ENCODE results near the gene DLST. TPM values are rescaled to one million over a fixed set of nuclear protein-coding genes. Genes with fewer than 3 reads are reported as not detected.
A peak's percentile ranks its signal among the peaks of the same experiment; 100 is the strongest.

Gene DLST
- total RNA-seq, 1 donor from 2014 or later = 58.0 TPM

DNA sequence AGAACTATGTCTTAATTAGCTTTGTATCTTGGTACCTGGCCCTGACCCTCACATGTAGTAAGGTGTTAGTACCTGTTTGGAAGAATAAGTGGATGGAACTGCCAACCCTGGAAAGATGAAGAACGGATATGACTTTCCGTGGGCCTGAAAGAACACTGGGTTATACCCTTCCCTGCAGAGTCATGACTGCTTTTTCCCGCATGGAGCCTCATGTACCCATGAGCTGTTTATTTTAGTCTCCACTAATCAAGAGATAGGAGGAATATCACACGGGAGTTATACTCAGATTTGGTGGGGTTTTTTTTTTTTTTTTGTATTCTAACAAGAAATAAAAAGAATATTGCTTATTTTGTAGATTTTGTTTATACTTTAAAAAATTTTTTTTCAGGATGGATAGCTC, 15.9 kb downstream of the DLST start:
- no peak for DNase-seq

DNA sequence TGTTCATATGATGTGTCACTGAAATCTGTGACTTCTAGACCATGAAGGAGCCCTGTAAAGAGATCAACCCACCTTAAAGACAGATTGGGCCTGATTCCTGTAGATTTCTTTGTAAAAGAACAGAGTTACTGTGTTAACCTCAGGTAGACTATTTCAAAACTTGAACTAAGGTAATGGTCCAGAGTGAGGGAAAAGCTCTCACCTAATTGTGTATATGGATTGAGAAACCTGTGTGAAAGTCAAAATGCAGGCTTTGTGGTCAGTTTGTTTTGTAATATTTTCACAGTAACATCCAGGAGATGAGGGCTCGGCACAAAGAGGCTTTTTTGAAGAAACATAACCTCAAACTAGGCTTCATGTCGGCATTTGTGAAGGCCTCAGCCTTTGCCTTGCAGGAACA, 16.4 kb downstream of the DLST start:
- DNase-seq = no peak

DNA sequence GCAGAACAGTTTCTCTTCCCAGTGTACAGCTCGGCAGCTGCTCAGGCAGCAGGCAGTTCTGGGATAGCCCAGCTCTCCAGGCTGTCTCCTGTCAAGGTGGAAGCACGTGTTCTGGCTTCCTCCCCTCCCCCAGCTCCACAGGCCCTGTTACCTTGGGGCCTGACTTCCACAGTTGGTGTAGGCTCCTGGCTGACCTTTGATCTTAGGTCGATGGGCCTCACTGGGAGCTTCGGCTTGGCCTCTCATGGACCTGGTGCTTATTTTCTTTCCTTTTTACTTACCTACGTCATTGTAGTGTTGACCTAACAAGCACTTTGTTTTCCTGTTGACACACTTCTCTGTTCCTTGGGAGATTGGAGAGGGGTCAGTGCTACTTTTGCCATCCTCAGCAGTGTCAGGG, 17.0 kb downstream of the DLST start:
- DNase-seq = no peak

GRCh38 chr14:74902941-74903705, 21.4 kb downstream of the DLST start:
- no peak for DNase-seq

DNA sequence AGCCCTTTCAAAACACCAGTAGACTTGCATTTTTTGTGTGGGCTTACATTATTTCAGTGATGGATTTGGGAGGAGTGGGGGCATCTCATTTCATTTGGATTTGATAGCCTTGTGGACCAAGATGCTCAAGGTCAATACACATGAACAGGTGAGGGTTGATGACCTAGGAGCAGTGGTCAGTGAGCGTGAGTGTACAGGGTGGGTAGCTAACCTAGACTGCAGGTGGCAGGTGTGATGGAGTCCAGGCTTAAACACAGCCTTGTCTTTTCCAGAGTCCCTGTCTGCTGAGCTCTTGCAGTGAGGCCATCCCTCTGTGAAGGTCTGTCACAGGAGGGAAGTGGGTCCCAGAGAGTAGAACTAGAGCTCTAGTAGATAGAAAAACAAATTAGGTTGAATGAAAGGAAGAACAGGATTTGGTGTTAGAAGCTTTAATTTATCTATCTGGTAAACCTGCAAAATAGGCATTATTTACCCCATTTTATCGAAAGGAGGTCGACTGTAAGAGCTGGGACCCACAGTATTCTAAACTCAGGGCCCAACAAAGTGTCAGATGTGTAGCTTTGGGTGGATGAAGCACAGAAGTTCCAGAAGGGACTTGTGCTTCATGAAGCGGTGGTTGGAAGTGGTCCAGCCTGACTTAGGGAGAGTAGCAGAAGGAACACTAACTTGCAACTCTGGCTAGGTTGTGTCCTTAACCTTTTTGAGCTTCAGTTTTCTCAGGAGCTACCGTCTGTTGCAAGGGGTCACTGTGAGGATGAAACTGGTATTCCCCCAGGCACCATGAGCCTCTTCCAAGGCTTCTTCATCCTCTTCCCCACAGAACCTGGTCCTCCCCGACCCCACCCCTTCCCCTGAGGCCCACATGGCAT, 23.2 kb downstream of the DLST start:
- DNase-seq = no peak

GRCh38 chr14:74905595-74906142, 24.0 kb downstream of the DLST start:
- DNase-seq = peak; percentile 78

DNA sequence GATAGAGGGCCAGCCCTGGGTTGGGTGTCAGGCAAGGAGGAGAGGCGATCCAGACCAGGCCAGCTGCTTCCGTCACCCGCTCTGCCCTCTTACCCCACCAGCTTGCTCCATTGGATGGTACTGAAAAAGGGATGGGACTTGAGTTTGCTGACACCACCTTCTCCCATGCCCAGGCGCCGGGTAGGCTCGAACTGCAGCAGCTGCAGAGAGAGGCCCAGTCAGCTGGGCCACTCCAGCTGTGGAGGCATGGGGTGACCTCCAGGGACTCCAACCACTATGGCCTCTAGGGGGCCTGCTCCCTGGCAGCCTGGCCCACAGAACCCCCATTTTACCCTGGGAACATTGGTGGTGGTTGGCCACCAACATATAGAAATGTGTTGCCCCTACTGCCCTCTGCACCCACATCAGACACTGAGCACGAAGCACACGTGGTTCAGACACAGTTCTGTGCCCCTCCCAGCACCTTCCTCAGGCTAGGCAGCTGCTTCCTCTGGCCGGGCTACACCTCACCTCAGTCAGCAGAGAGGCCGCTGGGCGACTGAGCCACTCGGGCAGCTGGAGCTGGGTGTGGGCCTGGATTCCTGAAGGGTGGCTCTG, 25.3 kb downstream of the DLST start:
- peak; percentile 44 for DNase-seq

- DNase-seq = peak; percentile 7
Observed at GRCh38 chr14:74907744-74908143, 26.0 kb downstream of the DLST start.

DNA sequence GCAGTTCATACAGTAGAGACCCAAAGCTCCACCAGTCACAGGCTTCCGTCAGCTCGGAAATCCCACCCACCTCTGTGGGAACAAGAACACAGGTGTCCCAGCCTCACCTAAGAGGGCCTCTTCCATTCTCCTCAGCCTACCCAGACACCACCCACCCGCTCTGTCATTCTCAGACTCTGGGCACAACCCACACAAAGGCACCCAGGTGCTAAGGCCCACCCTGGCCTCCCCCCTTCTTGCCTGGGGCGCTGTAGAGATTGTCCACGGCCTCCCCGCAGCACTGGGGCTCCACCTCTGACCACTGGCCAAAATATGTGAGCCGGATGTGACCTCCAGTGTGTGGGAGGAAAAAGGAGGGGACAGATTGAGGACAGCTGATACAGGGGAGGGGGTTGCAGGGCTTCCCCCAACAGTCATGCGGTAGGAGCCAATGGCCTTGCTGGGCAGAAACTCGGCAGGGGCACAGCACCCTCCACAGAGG, 27.2 kb downstream of the DLST start:
- DNase-seq = peak; percentile 35

DNA sequence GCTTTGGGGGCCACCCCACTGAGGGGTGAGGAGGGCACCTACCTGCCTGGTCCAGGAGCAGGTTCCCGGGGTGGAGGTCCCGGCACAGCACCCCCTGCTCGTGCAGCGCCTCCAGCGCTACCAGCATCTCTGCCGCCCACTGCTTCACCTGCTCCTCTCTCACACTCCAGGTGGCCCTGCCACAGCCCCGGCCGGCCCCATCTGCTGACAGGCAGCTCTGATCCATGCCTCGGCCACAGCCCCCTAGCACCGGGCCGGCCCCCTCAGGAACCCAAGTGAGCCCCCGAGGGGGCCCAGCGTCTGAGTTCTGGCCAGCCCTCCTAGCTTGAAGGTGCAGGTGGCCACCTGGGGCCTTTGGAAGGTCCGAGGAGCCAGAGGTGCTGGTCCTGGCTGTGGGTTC, 27.8 kb downstream of the DLST start:
- DNase-seq = no peak

GRCh38 chr14:74909911-74910310, 28.2 kb downstream of the DLST start:
- no peak for DNase-seq

- peak; percentile 14 for DNase-seq
Observed at GRCh38 chr14:74910556-74910955, 28.8 kb downstream of the DLST start.

DNA sequence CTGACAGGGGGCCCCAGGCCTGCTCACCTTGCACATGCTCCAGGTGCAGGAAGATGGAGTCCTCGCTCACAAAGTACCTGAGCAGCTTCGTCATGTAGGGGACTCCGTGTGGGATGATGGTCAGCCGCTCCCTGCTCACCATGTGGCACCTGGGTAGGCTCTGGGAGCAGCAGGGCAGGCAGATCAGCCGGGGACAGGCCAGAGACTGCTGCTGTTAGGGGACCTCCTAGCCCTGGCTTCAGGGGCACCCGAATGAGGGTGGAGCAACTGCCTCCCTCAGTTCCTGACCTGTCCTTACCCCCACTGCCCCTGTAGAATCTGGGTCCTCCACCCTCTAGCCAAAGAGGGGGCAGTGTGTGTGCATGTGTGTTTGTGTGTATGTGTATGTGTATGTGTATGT, 29.5 kb downstream of the DLST start:
- no peak for DNase-seq

GRCh38 chr14:74911704-74912103, 30.0 kb downstream of the DLST start:
- no peak for DNase-seq

DNA sequence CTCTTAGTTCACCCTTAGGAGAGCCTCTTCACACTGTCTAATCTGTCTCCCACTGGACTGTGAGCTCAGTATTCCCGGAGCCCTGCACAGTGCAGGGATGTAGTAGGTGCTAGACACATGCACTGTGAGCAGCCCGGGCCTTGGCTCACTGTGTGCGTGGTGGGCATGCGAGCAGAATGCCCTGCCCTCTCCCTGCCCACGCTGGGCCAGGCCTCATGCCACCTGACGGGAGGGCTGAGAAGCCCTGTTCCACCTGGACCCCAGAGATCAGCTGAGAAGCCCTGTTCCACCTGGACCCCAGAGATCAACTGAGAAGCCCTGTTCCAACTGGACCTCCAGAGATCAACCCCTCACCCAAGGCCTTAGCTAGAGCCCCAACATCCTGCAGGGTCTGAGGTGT, 30.4 kb downstream of the DLST start:
- no peak for DNase-seq

GRCh38 chr14:74912801-74913200, 31.1 kb downstream of the DLST start:
- no peak for DNase-seq

DNA sequence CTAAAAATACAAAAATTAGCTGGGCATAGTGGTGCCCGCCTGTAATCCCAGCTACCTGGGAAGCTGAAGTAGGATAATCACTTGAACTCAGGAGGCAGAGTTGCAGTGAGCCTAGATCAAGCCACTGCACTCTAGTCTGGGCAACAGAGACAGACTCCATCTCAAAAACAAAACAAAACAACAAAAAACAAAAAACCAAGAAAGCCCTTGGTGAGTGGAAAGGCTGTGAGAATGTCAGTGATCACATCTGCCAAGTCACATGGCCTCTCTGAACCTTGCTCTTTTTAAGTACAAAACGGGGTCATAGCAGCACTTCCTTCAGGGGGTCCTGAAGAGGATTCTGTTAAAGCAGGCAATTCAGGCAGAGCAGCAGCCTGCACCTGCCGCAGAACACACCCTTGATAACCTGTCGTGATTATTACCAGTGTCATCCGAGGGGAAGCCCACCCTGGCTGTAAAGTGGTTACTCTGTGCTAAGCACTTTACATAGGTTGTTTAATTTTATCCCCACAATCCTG, 31.7 kb downstream of the DLST start:
- DNase-seq = no peak

DNA sequence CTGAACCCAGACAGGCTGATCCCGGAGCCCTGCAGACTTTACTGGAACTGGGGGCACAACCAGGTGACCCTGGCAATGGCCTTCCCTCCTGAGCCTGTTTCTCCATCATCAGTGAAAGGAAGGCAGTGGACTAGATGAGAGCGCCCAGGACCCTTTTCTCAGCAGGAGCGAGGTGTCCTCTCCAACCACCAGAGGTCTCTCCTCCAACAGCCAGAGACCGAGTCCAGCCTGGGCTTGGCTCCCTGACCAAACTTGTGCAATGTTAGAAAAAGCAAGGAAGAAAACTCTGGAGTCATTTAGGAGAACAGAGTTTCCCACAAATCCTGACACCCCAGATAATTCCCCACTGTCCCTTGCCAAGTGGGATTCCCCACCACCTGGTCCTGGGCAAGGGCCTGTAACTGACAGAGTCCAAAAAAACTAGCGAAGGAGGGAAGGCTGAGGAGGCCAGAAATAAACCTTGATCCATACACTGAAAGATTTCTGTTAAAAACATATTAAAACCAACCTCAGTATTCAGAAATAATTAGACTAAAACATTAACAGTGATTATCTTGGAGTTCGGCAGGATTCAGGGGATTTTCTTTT, 32.4 kb downstream of the DLST start:
- peak; percentile 88 for DNase-seq

DNA sequence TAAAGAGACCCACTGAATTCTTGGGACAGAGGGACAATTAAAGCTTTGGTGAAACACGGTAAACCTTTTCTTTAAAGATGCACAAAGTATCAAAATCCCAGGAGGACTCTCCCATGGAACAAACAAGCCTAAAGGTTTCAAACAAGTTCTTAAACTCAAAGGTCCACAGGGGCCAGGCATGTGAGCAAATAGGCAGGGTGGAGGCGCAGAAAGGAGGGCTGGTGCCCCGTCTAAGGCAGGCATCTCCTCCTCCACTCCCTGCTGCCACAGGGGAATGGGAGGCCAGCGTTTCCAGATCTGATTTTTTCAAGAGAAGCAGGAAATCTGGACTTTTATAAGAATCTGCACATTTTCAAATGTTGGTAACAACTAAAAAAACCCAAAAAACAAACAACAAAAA, 33.7 kb downstream of the DLST start:
- DNase-seq = no peak

DNA sequence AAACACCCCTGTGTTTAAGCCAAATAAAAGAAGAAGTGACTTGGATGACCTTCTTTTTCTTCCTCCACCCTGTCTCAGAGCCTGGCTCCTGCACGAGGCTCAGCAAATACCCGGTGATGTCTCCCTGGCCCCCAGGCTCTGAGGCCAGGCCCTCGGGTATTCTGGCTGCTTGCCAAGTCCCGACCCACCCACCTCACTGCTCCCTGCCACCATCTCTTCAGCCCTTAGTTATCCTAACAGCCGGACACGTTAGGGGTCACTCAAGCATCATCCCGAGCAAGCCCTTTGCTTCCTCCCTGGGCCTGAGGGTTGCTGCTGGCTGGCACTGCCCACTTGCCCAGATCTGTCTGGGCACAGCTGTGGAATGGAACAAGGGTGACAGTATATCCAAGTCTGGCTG, 34.1 kb downstream of the DLST start:
- no peak for DNase-seq

GRCh38 chr14:74917178-74917543, 35.4 kb downstream of the DLST start:
- no peak for DNase-seq

- DNase-seq = no peak
Observed at GRCh38 chr14:74917646-74918081, 35.9 kb downstream of the DLST start.

DNA sequence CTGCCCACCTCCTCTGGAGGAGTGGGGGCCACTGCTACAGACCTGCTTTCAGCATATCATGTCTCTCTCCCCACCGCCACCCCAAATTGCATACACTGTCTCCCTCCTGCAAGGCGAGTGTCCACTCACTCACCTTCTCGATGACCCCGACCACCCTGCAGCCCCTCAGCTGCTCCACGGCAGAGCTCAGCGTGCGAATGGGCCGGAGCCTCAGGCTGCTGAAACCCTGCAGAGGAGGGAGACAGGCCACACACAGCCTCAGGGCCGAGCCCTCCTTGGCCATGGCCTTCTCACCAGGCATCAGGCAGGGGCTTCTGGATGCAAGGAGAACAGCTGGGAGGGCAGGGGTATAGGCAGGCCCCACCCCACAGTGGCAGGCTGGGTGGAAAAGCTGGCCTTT, 36.7 kb downstream of the DLST start:
- DNase-seq = no peak
